Body of pancreas (tissue), 4 donors: ENCODE data around the gene TMEM59.

Experiments
- POLR2A ChIP-seq, 3 donors: fragments of 450-650 bp; IDR thresholded peaks; one replicate each; pipeline ENCODE4 v1.6.1; 2016; ENCODE audit warnings: antibody characterized with exemption in 3 of 3, mild to moderate bottlenecking in 2 of 3
- TF ChIP-seq, protein P1 (sequence below), 7 experiments: fragments of 450-650 bp in 4 of 7; fragments of 200-600 bp in 3 of 7; sonication (generic) in 3 of 7; IDR thresholded peaks; one replicate each; pipeline ENCODE4 v1.5.1; 2016 to 2019; ENCODE audit warnings: antibody characterized with exemption in 7 of 7

GRCh38 chr1:54017979-54018378 lies 35.0 kb downstream of the TMEM59 start, which contains the start of gene LDLRAD1:
- TF ChIP-seq, protein P1, sequence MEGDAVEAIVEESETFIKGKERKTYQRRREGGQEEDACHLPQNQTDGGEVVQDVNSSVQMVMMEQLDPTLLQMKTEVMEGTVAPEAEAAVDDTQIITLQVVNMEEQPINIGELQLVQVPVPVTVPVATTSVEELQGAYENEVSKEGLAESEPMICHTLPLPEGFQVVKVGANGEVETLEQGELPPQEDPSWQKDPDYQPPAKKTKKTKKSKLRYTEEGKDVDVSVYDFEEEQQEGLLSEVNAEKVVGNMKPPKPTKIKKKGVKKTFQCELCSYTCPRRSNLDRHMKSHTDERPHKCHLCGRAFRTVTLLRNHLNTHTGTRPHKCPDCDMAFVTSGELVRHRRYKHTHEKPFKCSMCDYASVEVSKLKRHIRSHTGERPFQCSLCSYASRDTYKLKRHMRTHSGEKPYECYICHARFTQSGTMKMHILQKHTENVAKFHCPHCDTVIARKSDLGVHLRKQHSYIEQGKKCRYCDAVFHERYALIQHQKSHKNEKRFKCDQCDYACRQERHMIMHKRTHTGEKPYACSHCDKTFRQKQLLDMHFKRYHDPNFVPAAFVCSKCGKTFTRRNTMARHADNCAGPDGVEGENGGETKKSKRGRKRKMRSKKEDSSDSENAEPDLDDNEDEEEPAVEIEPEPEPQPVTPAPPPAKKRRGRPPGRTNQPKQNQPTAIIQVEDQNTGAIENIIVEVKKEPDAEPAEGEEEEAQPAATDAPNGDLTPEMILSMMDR (IDR thresholded peaks at IDR 0.05) = no peak
- TF ChIP-seq POLR2A (IDR thresholded peaks at IDR 0.05) = no peak
